TTC549 (cell line): Measurements from ENCODE around the gene LACTB.
"Not testable (repeated sequence)": the region's sequence is repeated elsewhere in the genome, so short reads cannot be mapped to it uniquely, and the experiment has no call there.

Experiments
- FAIRE-seq: peaks from 2 replicates; lab custom pipeline; 2012; peaks lifted over from hg19 to GRCh38; lab: Jason Lieb, UNC

The LACTB gene

GRCh38 chr15:63089260-63090043, 32.2 kb upstream of the LACTB start:
- FAIRE-seq = no peak

DNA sequence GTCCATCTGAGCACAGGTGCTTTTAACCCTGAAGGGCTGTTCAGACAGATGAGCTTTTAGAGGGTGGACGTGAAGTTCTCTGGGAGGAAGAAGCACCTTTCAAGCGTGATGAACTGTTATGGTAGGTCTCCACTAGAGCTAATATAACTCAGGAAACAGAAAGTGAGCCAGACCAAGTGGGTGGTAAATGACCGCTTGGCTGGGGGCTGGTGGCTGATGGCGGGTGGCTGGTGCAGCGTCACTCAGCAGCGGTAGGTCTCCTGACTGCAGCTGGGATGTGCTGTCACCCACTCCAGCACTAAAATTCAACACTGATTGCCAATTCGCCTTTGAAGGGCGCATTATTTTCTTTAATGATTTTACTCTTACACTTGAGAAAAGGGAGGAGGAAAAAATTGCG, 31.2 kb upstream of the LACTB start:
- no peak for FAIRE-seq

DNA sequence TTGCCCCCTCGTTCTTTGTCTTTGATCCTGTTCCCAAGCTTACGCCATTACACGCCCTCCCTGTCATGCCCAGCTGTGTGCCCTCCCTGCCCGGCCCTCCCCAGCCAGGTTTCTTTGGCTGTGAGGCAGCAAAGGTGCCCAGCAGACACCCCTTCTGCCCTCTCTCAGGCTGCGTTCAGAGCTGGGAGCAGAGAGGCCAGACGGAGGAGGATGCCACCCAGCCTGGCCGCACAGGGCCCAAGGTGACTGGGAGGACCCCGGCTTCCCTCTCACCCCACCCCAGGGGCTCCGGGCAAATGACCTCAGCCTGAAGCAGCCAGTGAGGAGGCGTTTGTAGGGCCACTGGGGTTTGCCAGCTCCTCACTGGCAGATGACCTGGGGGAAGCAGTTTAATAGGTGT, 30.8 kb upstream of the LACTB start:
- FAIRE-seq = no peak

DNA sequence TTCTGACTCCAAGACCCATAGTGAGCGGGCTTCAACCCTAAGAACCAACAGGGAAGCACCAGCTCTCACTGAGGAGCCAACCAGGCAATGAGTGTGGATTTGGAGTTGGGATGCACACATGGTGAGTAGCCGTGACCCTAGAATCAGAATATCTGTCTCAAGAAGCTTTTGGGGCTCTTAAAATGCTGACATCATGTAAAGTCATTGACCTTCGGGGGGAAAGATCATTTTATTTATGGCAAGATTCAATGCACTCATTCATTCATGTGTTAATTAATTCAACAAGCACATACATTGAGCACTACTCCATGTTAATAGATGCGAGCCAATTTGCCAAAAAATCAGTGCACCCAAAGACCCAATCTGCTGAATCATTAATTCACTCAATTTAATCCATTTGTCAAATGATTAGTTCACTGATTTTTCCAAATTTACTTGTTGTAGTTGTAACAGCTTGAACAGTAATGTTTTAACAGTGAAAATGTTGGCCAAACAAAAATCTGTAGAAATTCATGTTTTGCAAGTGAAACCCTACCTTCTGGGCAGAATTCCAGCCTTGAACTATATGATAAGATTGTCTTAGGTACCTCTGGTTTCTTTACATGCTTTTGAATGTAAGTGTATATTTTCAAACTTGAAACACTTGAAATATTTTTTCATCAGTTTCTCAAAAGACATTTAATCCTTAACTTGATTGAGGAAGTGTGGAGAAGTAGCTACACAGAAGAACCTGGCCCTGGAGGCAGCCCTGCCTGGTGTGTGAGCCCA, 29.8 kb upstream of the LACTB start:
- FAIRE-seq = no peak

- peak; percentile 48 for FAIRE-seq
These were observed 28.0 kb upstream of the LACTB start for GRCh38 chr15:63093486-63094205.

- FAIRE-seq = peak; percentile 68
These were observed 27.1 kb upstream of the LACTB start for GRCh38 chr15:63094495-63094931.

DNA sequence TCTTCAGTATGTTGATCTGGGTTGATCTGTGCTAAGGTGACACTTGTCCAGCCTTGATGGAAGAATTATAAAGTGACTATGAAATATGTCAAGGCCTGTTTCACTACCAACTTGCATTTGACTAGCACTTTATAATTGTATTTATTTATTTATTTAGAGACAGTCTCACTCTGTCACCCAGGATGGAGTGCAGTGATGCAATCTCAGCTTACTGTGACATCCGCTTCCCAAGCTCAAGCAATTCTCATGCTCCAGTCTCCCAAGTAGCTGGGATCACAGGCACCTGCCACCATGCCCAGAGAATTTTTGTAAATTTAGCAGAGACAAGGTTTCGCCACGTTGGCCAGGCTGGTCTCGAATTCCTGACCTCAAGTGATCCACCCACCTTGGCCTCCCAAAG, 25.5 kb upstream of the LACTB start:
- FAIRE-seq = no peak

DNA sequence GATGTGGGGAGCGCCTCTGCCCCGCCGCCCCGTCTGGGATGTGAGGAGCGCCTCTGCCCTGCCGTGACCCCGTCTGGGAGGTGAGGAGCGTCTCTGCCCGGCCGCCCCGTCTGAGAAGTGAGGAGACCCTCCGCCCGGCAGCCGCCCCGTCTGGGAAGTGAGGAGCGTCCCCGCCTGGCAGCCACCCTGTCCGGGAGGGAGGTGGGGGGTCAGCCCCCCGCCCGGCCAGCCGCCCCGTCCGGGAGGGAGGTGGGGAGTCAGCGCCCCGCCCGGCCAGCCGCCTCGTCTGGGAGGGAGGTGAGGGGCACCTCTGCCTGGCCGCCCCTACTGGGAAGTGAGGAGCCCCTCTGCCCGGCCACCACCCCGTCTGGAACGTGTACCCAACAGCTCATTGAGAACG, 22.8 kb upstream of the LACTB start:
- not testable (repeated sequence) for FAIRE-seq

DNA sequence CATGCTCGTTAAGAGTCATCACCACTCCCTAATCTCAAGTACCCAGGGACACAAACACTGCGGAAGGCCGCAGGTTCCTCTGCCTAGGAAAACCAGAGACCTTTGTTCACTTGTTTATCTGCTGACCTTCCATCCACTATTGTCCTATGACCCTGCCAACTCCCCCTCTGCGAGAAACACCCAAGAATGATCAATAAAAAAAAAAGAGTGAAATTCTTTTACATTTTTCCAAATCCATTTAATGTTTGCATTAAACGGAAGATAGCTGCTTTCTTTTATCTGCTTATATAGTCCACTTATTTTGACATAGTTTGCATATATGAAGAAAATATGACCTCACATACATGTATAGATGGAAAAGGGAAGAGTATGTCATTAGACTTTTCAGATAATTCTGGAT, 22.1 kb upstream of the LACTB start:
- FAIRE-seq = not testable (repeated sequence)

GRCh38 chr15:63103416-63103815, 18.2 kb upstream of the LACTB start:
- FAIRE-seq = no peak

DNA sequence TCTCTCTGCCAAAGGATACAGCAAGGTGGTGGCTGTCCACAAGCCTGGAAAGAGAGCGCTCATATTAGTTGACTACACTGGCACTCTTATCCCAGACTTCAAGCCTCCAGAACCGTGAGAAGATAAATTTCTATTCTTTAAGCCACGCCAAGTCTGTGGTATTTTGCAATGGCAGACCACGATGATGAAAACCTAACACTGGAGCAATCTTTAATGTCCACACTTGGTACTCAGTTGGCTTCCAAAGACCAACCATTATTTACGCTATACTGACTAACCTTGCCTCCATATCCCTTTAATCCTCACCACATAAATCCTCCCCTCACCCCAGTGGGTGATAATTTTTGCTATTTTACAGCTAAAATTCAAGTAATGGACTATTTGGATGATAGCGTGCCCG, 16.9 kb upstream of the LACTB start:
- FAIRE-seq = no peak

DNA sequence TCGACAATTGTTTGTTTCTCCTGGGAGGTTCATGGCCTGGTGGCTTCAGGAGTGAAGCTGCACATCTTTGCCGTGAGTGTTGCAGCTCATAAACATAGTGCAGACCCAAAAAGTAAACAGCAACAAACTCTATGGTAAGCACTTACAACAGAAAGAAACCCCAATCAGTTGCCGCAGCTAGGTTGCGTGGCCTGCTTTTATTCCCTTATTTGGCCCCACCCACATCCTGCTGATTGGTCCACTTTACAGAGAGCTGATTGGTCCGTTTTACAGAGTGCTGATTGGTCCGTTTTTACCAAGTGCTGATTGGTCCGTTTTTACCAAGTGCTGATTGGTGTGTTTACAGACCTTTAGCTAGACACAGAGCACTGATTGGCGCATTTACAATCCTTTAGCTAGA, 16.3 kb upstream of the LACTB start:
- not testable (repeated sequence) for FAIRE-seq

- FAIRE-seq = no peak
These were observed 13.6 kb upstream of the LACTB start for GRCh38 chr15:63107895-63108546.

DNA sequence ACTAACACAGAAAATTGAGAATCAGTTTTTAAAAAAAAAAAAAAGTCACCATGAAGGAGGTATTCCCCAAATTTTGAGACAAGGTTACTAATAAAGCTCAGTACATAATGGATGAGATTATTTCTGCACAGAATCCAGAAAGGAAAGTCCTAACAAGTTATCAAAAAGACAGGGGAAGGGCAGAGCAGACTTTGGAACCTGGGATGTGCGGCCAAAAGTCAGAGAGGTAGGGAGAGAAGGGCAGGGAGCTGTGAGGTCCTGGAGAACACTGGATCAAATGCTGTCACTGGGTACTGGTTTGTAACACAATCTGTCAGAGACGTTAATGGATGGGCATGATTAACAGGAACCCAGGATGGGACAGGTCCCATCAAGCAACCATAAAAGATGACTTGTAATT, 12.2 kb upstream of the LACTB start:
- FAIRE-seq = no peak

DNA sequence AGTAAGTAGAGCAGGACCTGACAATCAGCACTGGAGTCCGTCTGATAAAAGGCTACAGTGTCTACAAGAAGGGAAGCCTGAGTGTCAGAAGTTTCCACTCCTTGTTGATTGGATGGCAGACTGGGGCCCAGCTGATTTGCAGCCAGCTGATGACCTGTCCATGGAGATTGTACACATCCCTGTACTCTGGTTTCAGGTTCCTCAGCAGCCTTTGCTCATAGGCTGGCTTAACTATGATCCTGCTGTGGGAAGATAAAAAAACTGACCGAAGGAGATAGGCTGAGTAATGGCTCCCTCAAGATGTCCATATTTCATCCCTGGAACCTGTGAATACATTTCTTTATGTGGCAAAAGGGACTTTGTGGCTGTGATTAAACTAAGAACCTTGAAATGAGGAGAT, 11.7 kb upstream of the LACTB start:
- FAIRE-seq = no peak

GRCh38 chr15:63110428-63111026, 11.1 kb upstream of the LACTB start:
- no peak for FAIRE-seq

DNA sequence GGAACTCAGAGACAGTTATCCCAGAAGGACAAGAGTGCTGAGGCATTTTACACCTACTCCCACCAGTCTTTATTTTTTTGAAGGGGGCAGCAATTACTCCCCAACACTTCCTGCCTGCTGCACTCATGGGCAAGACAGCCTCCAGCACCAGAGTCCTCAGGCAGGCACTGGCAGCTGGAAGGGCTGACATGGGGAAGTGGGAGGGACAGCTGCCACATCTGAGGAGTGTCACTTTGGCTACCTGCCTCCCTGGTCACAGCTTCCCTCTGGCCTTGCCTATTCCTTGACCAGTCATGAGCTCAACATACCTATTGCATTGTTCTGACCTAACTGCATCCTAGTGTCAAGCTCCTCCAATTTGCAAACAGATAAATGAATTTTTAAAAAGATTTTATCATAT, 10.2 kb upstream of the LACTB start:
- FAIRE-seq = no peak

GRCh38 chr15:63112871-63113270, 8.8 kb upstream of the LACTB start:
- FAIRE-seq = no peak

- no peak for FAIRE-seq
These were observed 7.2 kb upstream of the LACTB start for GRCh38 chr15:63114465-63114864.

DNA sequence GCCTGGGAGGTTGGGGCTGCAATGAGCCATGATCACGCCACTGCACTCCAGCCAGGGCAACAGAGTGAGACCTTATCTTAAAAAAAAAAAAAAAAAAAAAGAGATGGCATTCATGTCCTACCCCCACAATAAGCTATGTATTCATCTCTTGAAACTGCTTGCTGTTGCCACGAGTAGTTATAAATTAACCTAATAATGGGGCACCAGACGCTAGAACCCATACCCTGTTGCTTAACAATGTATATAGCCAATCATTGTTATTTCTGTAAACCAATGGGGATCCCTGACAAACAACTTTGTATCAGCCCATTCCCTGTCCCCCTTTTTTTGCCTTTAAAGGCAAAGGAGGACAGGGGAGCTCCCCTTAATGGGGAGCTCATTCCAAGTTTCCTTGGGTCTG, 2.8 kb upstream of the LACTB start:
- FAIRE-seq = no peak

- no peak for FAIRE-seq
These were observed 578 bp downstream of the LACTB start for GRCh38 chr15:63122002-63122875.
